ENCODE data around the gene ATP6V0A1. TPM values are rescaled to one million over a fixed set of nuclear protein-coding genes. Genes with fewer than 3 reads are reported as not detected.

Gene ATP6V0A1
- total RNA-seq, 1 donor from 2014 or later: 61.3 TPM

- Mint-ChIP-seq H3K27me3 (ENCODE audit: low read depth) (no peaks in the 10 kb centered on the region), H3K36me3 (ENCODE audit: low read depth) (peaks cover 27% of the 10 kb centered on the region), H3K4me1 (ENCODE audit: low read depth) (peaks cover 23% of the 10 kb centered on the region), H3K4me3 (ENCODE audit: unreplicated experiment) (no peak overlapping the region), H3K9me3 (ENCODE audit: low read depth) (no peaks in the 10 kb centered on the region), H3K27ac (ENCODE audit: unreplicated experiment) (peak overlapping the region; percentile 36)
- TF ChIP-seq CTCF (IDR thresholded peaks at IDR 0.05): no peak
- DNase-seq (ENCODE audit: low spot score): no peak
These were observed 50.7 kb downstream of the ATP6V0A1 start for GRCh38 chr17:42509409-42509808.

GRCh38 chr17:42509841-42510240 lies 51.2 kb downstream of the ATP6V0A1 start:
- Mint-ChIP-seq H3K27me3 (ENCODE audit: low read depth) (no peaks in the 10 kb centered on the region), H3K4me3 (ENCODE audit: unreplicated experiment) (no peak overlapping the region), H3K27ac (ENCODE audit: unreplicated experiment) (no peak overlapping the region), H3K4me1 (ENCODE audit: low read depth) (peaks cover 25% of the 10 kb centered on the region), H3K36me3 (ENCODE audit: low read depth) (peaks cover 26% of the 10 kb centered on the region), H3K9me3 (ENCODE audit: low read depth) (no peaks in the 10 kb centered on the region)
- DNase-seq (ENCODE audit: low spot score): no peak
- TF ChIP-seq CTCF (IDR thresholded peaks at IDR 0.05): no peak

GRCh38 chr17:42512246-42512645 lies 53.6 kb downstream of the ATP6V0A1 start:
- DNase-seq (ENCODE audit: low spot score): peak; percentile 42
- Mint-ChIP-seq H3K27ac (ENCODE audit: unreplicated experiment) (no peak overlapping the region), H3K36me3 (ENCODE audit: low read depth) (peaks cover 28% of the 10 kb centered on the region), H3K4me1 (ENCODE audit: low read depth) (peaks cover 26% of the 10 kb centered on the region), H3K4me3 (ENCODE audit: unreplicated experiment) (no peak overlapping the region), H3K27me3 (ENCODE audit: low read depth) (no peaks in the 10 kb centered on the region), H3K9me3 (ENCODE audit: low read depth) (no peaks in the 10 kb centered on the region)
- no peak for TF ChIP-seq CTCF (IDR thresholded peaks at IDR 0.05)

- peaks cover 26% of the 10 kb centered on the region for H3K36me3 Mint-ChIP-seq (ENCODE audit: low read depth)
- H3K4me3 Mint-ChIP-seq (ENCODE audit: unreplicated experiment): no peak overlapping the region
- peaks cover 30% of the 10 kb centered on the region for H3K4me1 Mint-ChIP-seq (ENCODE audit: low read depth)
- no peaks in the 10 kb centered on the region for H3K27me3 Mint-ChIP-seq (ENCODE audit: low read depth)
- no peak overlapping the region for H3K27ac Mint-ChIP-seq (ENCODE audit: unreplicated experiment)
- no peaks in the 10 kb centered on the region for H3K9me3 Mint-ChIP-seq (ENCODE audit: low read depth)
- peak; percentile 27 for DNase-seq (ENCODE audit: low spot score)
- TF ChIP-seq CTCF (IDR thresholded peaks at IDR 0.05): no peak
These were observed 54.1 kb downstream of the ATP6V0A1 start for GRCh38 chr17:42512733-42513251.

GRCh38 chr17:42513686-42514085 lies 55.0 kb downstream of the ATP6V0A1 start:
- H3K27me3 Mint-ChIP-seq (ENCODE audit: low read depth): no peaks in the 10 kb centered on the region
- TF ChIP-seq CTCF (IDR thresholded peaks at IDR 0.05): no peak
- H3K4me3 Mint-ChIP-seq (ENCODE audit: unreplicated experiment): no peak overlapping the region
- peak; percentile 70 for DNase-seq (ENCODE audit: low spot score)
- no peak overlapping the region for H3K27ac Mint-ChIP-seq (ENCODE audit: unreplicated experiment)
- peaks cover 18% of the 10 kb centered on the region for H3K36me3 Mint-ChIP-seq (ENCODE audit: low read depth)
- no peaks in the 10 kb centered on the region for H3K9me3 Mint-ChIP-seq (ENCODE audit: low read depth)
- H3K4me1 Mint-ChIP-seq (ENCODE audit: low read depth): peaks cover 38% of the 10 kb centered on the region
